GM06990 (cell line): ENCODE results near the gene DNAJC12.
A peak's percentile ranks its signal among the peaks of the same experiment; 100 is the strongest.
"Not testable (repeated sequence)": the region's sequence is repeated elsewhere in the genome, so short reads cannot be mapped to it uniquely, and the experiment has no call there.

Experiments
- DNase-seq: peaks from one replicate; pipeline ENCODE4 v3.0.0-alpha.2; 2011; ENCODE audit not compliant: insufficient read length; ENCODE audit errors: extremely low read depth
- H3K27me3 ChIP-seq: replicated peaks from 2 replicates; pipeline ENCODE4 v1.6.0; 2011; ENCODE audit warnings: low read length; ENCODE audit not compliant: control insufficient read depth, insufficient read depth
- H3K36me3 ChIP-seq: 2 replicates; pipeline ENCODE4 v1.5.1; 2011; ENCODE audit warnings: low read length; ENCODE audit not compliant: control insufficient read depth, insufficient read depth
- H3K4me3 ChIP-seq: replicated peaks from 2 replicates; pipeline ENCODE4 v1.5.1; 2011; ENCODE audit warnings: low read depth, mild to moderate bottlenecking, control low read depth, low read length
- CTCF ChIP-seq: IDR thresholded peaks from 2 replicates; pipeline ENCODE4 v1.5.1; 2011; ENCODE audit warnings: low read length, control low read depth, mild to moderate bottlenecking, inconsistent platforms; ENCODE audit not compliant: insufficient read depth, poor library complexity, severe bottlenecking

DNAJC12 gene

GRCh38 chr10:67849331-67850011, 11.5 kb upstream of the DNAJC12 start:
- no peaks in the 10 kb centered on the region for H3K27me3 ChIP-seq
- TF ChIP-seq CTCF = no peak
- peak; percentile 80 for DNase-seq

GRCh38 chr10:67843284-67843683, 5.3 kb upstream of the DNAJC12 start:
- H3K27me3 ChIP-seq = no peaks in the 10 kb centered on the region
- H3K36me3 ChIP-seq = no peaks in the 10 kb centered on the region
- no peak overlapping the region for H3K4me3 ChIP-seq
- TF ChIP-seq CTCF = no peak
- no peak for DNase-seq

More at GRCh38 chr10:67849331-67850011, 11.5 kb upstream of the DNAJC12 start:
- Histone ChIP-seq H3K4me3 (peak overlapping the region; percentile 76), H3K36me3 (no peaks in the 10 kb centered on the region)

- no peak for DNase-seq
- no peak overlapping the region for H3K4me3 ChIP-seq
- no peaks in the 10 kb centered on the region for H3K27me3 ChIP-seq
- no peak for TF ChIP-seq CTCF
- no peaks in the 10 kb centered on the region for H3K36me3 ChIP-seq
These were observed 3.7 kb upstream of the DNAJC12 start for GRCh38 chr10:67841737-67842136.

- Histone ChIP-seq H3K36me3 (no peaks in the 10 kb centered on the region), H3K4me3 (no peak overlapping the region), H3K27me3 (no peaks in the 10 kb centered on the region)
- TF ChIP-seq CTCF = no peak
- DNase-seq = no peak
These were observed 2.0 kb upstream of the DNAJC12 start for GRCh38 chr10:67839951-67840350.

- not testable (repeated sequence) for H3K27me3 ChIP-seq, H3K36me3 ChIP-seq, DNase-seq, H3K4me3 ChIP-seq
These were observed 1.5 kb upstream of the DNAJC12 start for GRCh38 chr10:67839511-67839910.

GRCh38 chr10:67836972-67837371, 1.0 kb downstream of the DNAJC12 start:
- H3K36me3 ChIP-seq = no peaks in the 10 kb centered on the region
- TF ChIP-seq CTCF = no peak
- DNase-seq = no peak
- H3K4me3 ChIP-seq = no peak overlapping the region
- H3K27me3 ChIP-seq = no peaks in the 10 kb centered on the region
